Hindlimb muscle (tissue), 1 donor: ENCODE results near the gene RAPH1. TPM values are rescaled to one million over a fixed set of nuclear protein-coding genes. Genes with fewer than 3 reads are reported as not detected.

ENCODE experiments used
- DNase-seq: peaks from one replicate; pipeline ENCODE4 v3.0.0-alpha.2; 2013
- polyA plus RNA-seq: library from polyadenylated mRNA; unstranded; fragments of 120-200 nt; gene quantifications from one replicate; pipeline ENCODE4 v1.2.1, GENCODE V29; 2013; ENCODE audit not compliant: insufficient read length

Gene RAPH1
- polyA plus RNA-seq: 40.2 TPM

GRCh38 chr2:203535078-203535783, at the start of gene RAPH1:
TSS of gene RAPH1 (minus strand) at chr2:203535301. CDS start at chr2:203495353, 39,948 bp downstream.
- DNase-seq: peak; percentile 92

- no peak for DNase-seq
These were observed 49.7 kb upstream of the RAPH1 start for GRCh38 chr2:203584784-203585183.

- no peak for DNase-seq
These were observed 48.6 kb upstream of the RAPH1 start for GRCh38 chr2:203583701-203584100.

GRCh38 chr2:203583084-203583695, 48.1 kb upstream of the RAPH1 start:
- no peak for DNase-seq

GRCh38 chr2:203582468-203582867, 47.4 kb upstream of the RAPH1 start:
- DNase-seq: no peak

GRCh38 chr2:203580844-203581243, 45.7 kb upstream of the RAPH1 start:
- DNase-seq: no peak

GRCh38 chr2:203579730-203580129, 44.6 kb upstream of the RAPH1 start:
- DNase-seq: no peak

GRCh38 chr2:203578759-203579643, 43.9 kb upstream of the RAPH1 start:
- DNase-seq: no peak

GRCh38 chr2:203574824-203575223, 39.7 kb upstream of the RAPH1 start:
- DNase-seq: no peak

GRCh38 chr2:203572316-203572715, 37.2 kb upstream of the RAPH1 start:
- DNase-seq: no peak

- no peak for DNase-seq
These were observed 34.7 kb upstream of the RAPH1 start for GRCh38 chr2:203569677-203570316.

- no peak for DNase-seq
These were observed 32.6 kb upstream of the RAPH1 start for GRCh38 chr2:203567691-203568090.

- DNase-seq: no peak
These were observed 31.1 kb upstream of the RAPH1 start for GRCh38 chr2:203566161-203566560.

- no peak for DNase-seq
These were observed 30.0 kb upstream of the RAPH1 start for GRCh38 chr2:203565076-203565475.

- no peak for DNase-seq
These were observed 27.2 kb upstream of the RAPH1 start for GRCh38 chr2:203562268-203562667.

GRCh38 chr2:203559641-203560040, 24.5 kb upstream of the RAPH1 start:
- no peak for DNase-seq

- no peak for DNase-seq
These were observed 18.7 kb upstream of the RAPH1 start for GRCh38 chr2:203553784-203554183.

GRCh38 chr2:203551778-203552177, 16.7 kb upstream of the RAPH1 start:
- DNase-seq: no peak

- DNase-seq: no peak
These were observed 15.2 kb upstream of the RAPH1 start for GRCh38 chr2:203550266-203550665.

- DNase-seq: no peak
These were observed 14.3 kb upstream of the RAPH1 start for GRCh38 chr2:203549406-203549805.

GRCh38 chr2:203548887-203549286, 13.8 kb upstream of the RAPH1 start:
- no peak for DNase-seq

GRCh38 chr2:203547356-203547755, 12.3 kb upstream of the RAPH1 start:
- no peak for DNase-seq

GRCh38 chr2:203544402-203544801, 9.3 kb upstream of the RAPH1 start:
- DNase-seq: no peak
